ENCODE measurements around the gene CNTN5.
A peak's percentile ranks its signal among the peaks of the same experiment; 100 is the strongest.

Gene CNTN5

GRCh38 chr11:99366546-99366945 lies 345.8 kb downstream of the CNTN5 start:
- no peak for DNase-seq (ENCODE audit: insufficient read length, low spot score)
- FAIRE-seq = no peak
- no peak for TF ChIP-seq CTCF (IDR thresholded peaks at IDR 0.05; ENCODE audit: insufficient read depth, missing control alignments)

- no peak for TF ChIP-seq CTCF (IDR thresholded peaks at IDR 0.05; ENCODE audit: insufficient read depth, missing control alignments)
- FAIRE-seq (no peak), DNase-seq (ENCODE audit: insufficient read length, low spot score) (no peak)
These were observed 347.8 kb downstream of the CNTN5 start for GRCh38 chr11:99368583-99368982.

- DNase-seq (ENCODE audit: insufficient read length, low spot score) (no peak), FAIRE-seq (no peak)
- no peak for TF ChIP-seq CTCF (IDR thresholded peaks at IDR 0.05; ENCODE audit: insufficient read depth, missing control alignments)
These were observed 349.9 kb downstream of the CNTN5 start for GRCh38 chr11:99370549-99371216.

GRCh38 chr11:99371257-99371656 lies 350.5 kb downstream of the CNTN5 start:
- FAIRE-seq = no peak

GRCh38 chr11:99376463-99376862 lies 355.7 kb downstream of the CNTN5 start:
- FAIRE-seq (no peak), DNase-seq (ENCODE audit: insufficient read length, low spot score) (no peak)
- TF ChIP-seq CTCF (IDR thresholded peaks at IDR 0.05; ENCODE audit: insufficient read depth, missing control alignments) = no peak

More at GRCh38 chr11:99371257-99371656, 350.5 kb downstream of the CNTN5 start:
- TF ChIP-seq CTCF (IDR thresholded peaks at IDR 0.05; ENCODE audit: insufficient read depth, missing control alignments) = no peak
- no peak for DNase-seq (ENCODE audit: insufficient read length, low spot score)

- no peak for TF ChIP-seq CTCF (IDR thresholded peaks at IDR 0.05; ENCODE audit: insufficient read depth, missing control alignments)
- DNase-seq (ENCODE audit: insufficient read length, low spot score) = peak; percentile 19
- FAIRE-seq = no peak
These were observed 363.0 kb downstream of the CNTN5 start for GRCh38 chr11:99383648-99384245.

GRCh38 chr11:99391245-99391644 lies 370.5 kb downstream of the CNTN5 start:
- FAIRE-seq (no peak), DNase-seq (ENCODE audit: insufficient read length, low spot score) (no peak)
- no peak for TF ChIP-seq CTCF (IDR thresholded peaks at IDR 0.05; ENCODE audit: insufficient read depth, missing control alignments)
